NT2/D1 (cell line): Measurements from ENCODE around the gene UCN3.

Experiments used
- SUZ12 ChIP-seq: IDR thresholded peaks from 2 replicates; pipeline ENCODE4 v1.6.1; 2011; ENCODE audit not compliant: insufficient read length, insufficient read depth; ENCODE audit errors: extremely low read depth
- YY1 ChIP-seq: IDR thresholded peaks from 2 replicates; pipeline ENCODE4 v1.6.1; 2011; ENCODE audit not compliant: insufficient read length, insufficient read depth

DNA sequence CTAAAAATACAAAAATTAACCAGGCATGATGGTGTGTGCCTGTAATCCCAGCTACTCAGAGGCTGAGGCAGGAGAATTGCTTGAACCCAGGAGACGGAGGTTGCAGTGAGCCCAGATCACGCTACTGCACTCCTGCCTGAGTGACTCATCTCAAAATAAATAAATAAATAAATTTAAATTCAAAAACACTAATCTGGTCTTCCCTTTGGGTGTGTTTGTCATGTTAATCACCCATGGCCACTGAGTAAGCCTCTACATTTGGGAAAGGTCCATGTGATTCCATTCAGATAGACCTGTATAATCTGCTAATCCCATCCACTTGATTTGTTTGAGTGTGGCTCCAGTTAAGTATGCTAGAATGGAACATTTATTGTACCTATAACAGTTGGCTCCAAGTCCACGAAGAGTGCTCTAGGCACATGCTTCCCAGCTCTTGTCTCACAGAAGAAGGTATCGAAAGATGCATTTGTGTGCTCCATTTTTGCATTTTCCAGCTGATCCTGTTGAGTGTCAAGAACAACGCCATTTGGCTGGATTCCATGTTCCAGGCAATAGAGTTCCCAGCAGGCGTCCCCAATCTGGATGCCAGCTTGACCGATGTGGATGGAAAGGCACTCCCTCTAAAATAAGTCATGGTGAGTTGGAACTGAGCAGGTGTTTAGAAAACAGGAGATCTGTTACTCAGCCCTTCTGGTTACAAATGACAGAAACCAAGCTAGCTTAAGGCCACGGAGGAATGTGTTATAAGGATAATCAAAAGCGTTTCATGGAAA, 35.9 kb downstream of the UCN3 start:
- TF ChIP-seq SUZ12 (no peak), YY1 (no peak)
